D721Med (cell line): ENCODE data around the gene METTL16.
A peak's percentile ranks its signal among the peaks of the same experiment; 100 is the strongest.
"Not testable (repeated sequence)": the region's sequence is repeated elsewhere in the genome, so short reads cannot be mapped to it uniquely, and the experiment has no call there.

Experiments used
- DNase-seq: peaks from one replicate; pipeline ENCODE4 v3.0.0; 2011; ENCODE audit warnings: low spot score; ENCODE audit not compliant: insufficient read length
- FAIRE-seq: peaks from 2 replicates; lab custom pipeline; 2011; peaks lifted over from hg19 to GRCh38; lab: Jason Lieb, UNC
- TF ChIP-seq, protein P1 (sequence below): IDR thresholded peaks from 2 replicates; pipeline ENCODE4 v1.5.1; 2012; ENCODE audit warnings: mild to moderate bottlenecking, control low read depth; ENCODE audit not compliant: insufficient read depth; ENCODE audit errors: missing control alignments

METTL16 gene

DNA sequence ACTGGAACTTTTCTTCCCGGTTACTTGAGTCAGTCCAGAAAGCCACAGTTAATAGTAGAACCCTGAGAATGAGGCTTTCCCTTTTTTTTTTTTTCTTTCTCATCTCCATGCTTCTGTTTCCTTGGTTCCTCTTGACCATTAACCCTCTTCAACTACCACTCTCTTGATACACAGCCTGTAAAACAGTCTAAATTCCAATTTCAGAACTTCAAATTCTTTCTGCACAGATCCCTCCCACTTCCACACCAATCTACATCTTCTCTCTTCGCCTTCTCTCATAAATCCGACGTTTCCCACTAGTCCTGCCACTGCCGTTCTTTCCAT, 588 bp downstream of the METTL16 start:
- TF ChIP-seq, protein P1, sequence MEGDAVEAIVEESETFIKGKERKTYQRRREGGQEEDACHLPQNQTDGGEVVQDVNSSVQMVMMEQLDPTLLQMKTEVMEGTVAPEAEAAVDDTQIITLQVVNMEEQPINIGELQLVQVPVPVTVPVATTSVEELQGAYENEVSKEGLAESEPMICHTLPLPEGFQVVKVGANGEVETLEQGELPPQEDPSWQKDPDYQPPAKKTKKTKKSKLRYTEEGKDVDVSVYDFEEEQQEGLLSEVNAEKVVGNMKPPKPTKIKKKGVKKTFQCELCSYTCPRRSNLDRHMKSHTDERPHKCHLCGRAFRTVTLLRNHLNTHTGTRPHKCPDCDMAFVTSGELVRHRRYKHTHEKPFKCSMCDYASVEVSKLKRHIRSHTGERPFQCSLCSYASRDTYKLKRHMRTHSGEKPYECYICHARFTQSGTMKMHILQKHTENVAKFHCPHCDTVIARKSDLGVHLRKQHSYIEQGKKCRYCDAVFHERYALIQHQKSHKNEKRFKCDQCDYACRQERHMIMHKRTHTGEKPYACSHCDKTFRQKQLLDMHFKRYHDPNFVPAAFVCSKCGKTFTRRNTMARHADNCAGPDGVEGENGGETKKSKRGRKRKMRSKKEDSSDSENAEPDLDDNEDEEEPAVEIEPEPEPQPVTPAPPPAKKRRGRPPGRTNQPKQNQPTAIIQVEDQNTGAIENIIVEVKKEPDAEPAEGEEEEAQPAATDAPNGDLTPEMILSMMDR, result no peak
- DNase-seq (no peak), FAIRE-seq (no peak)

DNA sequence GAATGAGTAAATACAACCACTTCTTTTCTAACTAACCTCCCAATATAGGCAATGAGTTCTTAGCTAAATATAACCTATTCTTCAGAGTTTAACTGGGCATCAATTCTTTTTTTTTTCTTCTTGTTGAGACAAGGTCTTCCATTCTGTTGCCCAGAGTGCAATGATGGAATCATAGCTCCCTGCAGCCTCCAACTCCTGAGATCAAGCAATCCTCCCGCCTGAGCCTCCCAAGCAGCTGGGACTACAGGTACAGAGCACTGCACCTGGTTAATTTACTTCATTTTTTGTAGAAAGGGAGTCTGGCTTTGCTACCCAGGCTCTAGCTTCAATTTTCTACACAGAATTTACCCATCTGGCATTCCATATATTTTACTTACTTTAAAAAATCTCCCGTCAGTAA, 1.1 kb downstream of the METTL16 start:
- TF ChIP-seq, protein P1, result no peak
- FAIRE-seq (no peak), DNase-seq (no peak)

DNA sequence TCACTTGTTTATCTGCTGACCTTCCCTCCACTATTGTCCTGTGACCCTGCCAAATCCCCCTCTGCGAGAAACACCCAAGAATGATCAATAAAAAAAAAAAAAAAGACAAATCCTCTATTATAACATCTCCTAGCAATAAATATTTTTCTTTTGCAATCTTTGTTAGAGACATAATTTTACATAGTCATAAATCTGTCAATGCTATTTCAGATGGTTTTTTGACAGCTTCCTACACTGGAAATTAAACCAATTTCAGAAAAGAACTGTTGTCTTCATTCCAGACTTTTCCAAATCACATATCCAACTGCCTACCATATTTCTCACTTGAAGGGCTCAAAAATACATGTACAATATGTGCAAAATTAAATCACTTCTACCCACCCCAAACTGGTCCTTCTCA, 3.7 kb downstream of the METTL16 start:
- FAIRE-seq (no peak), DNase-seq (no peak)
- TF ChIP-seq, protein P1, result no peak

DNA sequence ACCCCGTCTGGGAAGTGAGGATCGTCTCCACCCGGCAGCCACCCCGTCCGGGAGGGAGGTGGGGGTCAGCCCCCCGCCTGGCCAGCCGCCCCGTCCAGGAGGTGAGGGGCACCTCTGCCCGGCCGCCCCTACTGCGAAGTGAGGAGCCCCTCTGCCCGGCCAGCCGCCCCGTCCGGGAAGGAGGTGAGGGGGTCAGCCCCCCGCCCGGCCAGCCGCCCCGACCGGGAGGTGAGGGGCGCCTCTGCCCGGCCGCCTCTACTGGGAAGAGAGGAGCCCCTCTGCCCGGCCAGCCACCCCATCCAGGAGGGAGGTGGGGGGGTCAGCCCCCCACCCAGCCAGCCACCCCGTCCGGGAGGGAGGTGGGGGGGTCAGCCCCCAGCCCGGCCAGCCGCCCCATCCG, 4.7 kb downstream of the METTL16 start:
- DNase-seq, FAIRE-seq: not testable (repeated sequence)

DNA sequence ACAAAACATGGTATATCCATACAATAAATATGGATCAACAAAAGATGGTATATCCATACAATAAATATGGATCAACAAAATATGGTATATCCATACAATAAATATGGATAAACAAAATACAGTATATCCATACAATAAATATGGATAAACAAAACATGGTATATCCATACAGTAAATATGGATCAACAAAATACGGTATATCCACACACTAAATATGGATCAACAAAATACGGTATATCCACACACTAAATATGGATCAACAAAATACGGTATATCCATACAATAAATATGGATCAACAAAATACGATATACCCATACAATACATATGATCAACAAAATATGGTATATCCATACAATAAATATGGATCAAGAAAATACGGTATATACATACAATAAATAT, 8.1 kb downstream of the METTL16 start:
- TF ChIP-seq, protein P1, result no peak
- FAIRE-seq (no peak), DNase-seq (no peak)

DNA sequence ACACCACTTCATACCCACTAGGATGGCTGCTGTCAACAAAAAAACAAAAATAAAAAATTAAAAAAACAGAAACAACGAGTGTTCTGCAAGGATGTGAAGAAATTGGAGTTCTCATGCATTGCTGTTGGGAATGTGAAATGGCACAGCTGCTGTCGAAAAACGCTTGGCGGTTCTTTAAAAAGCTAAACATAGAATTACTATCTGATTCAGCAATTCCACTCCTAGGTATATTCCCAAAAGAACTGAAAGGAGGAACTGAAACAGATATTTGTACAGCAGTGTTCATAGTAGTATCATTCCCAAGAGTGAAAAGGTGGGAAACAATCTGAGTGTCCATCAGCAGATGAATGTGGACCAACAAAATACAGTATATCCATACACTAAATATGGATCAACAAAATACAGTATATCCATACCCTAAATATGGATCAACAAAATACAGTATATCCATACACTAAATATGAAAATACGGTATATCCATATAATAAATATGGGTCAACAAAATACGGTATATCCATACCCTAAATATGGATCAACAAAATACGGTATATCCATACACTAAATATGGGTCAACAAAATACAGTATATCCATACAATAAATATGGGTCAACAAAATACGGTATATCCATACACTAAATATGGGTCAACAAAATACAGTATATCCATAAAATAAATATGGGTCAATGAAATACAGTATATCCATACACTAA, 8.7 kb downstream of the METTL16 start:
- DNase-seq (no peak), FAIRE-seq (peak; percentile 32)
- TF ChIP-seq, protein P1, result no peak

DNA sequence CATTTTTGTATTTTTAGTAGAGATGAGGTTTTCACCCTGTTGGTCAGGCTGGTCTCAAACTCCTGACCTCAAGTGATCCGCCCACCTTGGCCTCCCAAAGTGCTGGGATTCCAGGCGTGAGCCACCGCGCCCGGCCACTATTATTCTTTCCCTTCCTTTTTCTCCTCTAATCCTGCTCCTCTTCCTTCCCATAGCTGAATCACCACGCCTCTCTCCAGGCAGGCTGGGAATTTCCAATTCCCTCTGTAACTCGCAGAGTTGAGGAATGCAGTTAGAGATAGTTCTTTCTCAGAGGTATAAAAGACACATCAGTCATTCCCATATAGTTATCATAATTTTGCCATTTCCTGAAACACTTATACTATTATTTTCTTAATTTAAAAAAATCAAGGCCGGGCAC, 11.2 kb downstream of the METTL16 start:
- TF ChIP-seq, protein P1, result no peak
- no peak for DNase-seq

DNA sequence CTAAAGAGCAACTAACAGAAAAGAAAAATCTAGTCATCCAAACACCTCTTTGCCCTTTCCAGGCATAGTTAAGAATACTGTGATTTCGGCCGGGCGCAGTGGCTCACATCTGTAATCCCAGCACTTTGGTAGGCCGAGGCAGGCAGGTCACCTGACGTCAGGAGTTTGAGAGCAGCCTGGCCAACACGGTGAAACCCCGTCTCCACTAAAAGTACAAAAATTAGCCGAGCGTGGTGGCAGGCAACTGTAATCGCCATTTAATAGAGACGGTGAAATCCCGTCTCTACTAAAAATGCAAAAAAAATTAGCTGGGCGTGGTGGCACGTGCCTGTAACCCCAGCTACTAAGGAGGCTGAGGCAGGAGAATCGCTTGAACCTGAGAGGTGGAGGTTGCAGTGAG, 22.4 kb downstream of the METTL16 start:
- not testable (repeated sequence) for FAIRE-seq, DNase-seq

More for the DNA sequence above, 11.2 kb downstream of the METTL16 start:
- no peak for FAIRE-seq
